ENCODE measurements around the gene SMURF1.
"Not testable (repeated sequence)": the region's sequence is repeated elsewhere in the genome, so short reads cannot be mapped to it uniquely, and the experiment has no call there.

The SMURF1 gene

DNA sequence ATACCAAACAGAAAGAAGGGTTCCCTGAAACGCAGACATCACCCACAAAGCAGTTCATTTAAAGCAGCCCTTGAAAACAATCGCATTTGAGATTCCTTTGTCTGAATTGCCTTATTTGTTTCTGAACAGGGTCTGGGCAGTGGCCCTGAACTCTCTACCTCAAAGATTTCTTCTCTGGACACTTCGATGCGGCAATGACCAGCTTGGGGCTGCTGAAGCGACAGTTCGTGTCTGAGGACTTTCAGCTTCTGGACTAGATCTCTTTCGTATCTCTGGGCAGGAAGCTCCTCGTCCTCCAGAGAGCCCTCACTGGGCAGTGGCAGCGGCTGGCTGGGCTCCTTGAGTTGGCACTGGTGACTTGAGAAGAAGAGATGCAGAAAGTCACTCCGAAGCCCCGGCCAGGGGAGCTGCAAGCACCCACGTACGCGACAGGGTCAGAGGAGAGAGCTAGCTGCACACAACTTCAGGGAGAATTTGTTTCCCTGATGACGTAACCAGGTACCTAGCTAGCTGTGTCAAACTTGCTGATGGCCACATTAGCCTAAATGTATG lies 96.3 kb downstream of the SMURF1 start:
- DNase-seq (ENCODE audit: low read depth), result no peak

DNA sequence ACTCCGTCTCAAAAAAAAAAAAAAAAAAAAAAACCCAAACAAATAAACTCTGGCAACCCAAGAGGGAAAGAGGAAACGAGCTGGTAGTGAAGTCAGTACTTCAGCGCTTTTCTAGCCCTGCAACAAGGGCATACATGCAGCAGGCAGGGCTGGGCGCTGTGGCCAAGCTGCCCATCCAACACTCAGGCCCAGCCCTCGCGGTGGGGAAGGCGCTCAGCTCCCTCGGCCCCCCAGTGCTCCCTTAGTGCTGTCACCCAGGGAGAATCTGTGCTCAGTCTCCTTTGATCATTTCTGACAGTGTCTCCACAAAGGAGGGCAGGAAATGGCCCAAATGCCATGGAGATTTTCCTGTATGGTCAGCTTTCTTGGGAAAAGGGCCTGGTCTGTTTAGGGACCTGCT lies 97.2 kb downstream of the SMURF1 start:
- DNase-seq (ENCODE audit: low read depth), result no peak

DNA sequence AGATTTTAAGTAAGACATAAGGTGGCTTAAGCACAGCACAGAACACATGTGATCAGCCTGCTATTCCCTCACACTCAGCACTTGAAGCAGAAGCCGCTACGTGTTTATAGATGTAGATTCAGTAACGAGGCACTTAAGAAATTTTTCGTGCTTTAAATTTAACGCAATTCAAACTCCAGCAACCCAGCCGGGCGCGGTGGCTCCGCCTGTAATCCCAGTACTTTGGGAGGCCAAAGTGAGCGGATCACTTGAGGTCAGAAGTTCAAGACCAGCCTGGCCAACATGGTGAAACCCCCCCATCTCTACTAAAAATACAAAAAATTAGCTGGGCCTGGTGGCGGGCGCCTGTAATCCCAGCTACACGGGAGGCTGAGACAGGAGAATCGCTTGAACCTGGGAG lies 97.6 kb downstream of the SMURF1 start:
- DNase-seq (ENCODE audit: low read depth), result not testable (repeated sequence)

DNA sequence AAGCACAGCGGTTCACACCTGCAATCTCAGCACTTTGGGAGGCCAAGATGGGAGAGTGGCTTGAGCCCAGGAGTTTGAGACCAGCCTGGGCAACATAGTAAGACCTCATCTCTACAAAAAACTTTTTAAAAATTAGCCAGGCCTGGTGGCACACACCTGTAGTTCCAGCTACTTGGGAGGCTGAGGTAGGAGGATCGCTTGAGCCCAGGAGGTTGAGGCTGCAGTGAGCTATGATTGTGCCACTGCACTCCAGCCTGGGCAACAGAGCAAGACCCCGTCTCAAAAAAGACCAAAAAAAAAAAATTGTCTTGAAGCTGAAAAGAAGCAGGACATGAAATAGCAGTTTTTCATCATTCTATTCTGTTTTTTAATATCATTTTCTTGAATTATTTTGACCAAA lies 99.0 kb downstream of the SMURF1 start:
- DNase-seq (ENCODE audit: low read depth), result not testable (repeated sequence)

DNA sequence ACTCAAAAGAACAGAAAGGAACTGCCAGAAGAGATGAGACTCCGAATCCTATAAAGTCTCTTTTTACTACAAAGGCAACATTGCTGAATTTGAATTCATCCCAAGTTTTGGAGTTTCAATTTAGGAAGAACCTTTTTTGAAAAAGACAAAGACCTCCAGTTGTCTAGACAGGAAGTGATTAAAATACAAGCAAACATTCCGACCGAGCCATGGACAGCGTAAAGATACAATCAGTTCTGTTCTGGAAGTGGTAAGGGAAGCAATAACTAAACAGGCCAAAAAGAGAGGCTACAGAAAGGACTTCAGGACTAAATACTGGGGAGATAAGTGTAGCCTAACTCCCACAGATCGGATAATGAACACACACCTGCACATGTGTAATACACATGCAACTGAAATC lies 101.0 kb downstream of the SMURF1 start:
- no peak for DNase-seq (ENCODE audit: low read depth)

DNA sequence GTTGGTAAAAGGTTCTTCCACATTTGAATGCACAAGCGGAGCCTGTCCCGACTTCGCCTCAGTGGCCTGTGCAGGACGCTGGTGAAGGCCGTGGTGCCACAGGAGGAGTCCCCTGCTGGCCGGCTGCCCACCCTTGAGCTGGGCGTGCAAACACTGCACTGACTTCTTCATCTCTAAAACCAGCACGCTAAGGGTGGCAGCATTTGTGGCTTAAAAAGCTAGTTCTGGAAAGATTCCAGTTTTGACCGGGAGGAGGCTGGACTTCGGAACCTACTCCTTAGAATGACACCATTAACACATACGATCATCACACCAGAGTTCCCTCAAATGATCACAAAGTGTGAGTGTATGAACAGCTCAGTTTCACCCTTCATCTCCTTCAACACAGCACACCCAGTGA lies 102.4 kb downstream of the SMURF1 start:
- no peak for DNase-seq (ENCODE audit: low read depth)

DNA sequence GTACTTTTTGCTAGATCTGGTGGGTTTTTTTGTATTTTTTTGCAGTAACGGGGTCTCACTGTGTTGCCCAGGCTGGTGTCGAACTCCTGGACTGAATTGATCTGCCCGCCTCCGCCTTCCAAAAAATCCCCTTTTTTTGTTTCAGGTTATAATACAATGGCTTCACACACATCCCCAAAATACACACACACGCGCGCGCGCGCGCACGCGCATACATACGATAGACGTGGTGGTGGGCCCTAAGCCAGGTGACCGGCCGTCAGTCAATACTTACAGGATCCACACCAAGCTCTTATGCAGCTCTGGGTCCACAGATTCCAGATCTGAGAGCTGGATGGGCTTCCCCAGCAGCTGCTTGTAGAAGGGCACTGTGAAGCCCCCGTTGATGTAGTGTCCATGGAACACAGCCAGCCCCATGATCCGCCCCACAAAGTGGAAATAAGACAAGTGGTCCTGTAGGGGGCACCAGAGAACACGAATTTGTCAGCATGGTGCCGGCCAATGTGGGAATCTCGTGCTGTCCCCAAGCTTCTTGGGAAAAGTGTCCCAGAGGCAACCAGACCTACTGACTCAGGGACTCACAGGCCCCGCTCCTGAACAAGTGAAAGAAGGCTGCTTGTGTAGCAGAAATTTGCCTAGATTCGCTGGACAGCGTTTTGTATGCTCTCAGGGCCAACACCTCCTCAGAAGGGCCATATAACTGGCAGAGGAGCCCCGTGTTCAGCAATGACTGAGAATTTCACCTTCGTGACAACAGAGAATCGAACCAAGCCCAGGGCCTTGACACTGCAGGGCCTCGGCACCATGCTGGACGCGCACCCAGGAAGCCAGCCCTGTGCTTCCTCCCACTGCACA lies 103.6 kb downstream of the SMURF1 start:
- DNase-seq (ENCODE audit: low read depth), result peak; percentile 77

DNA sequence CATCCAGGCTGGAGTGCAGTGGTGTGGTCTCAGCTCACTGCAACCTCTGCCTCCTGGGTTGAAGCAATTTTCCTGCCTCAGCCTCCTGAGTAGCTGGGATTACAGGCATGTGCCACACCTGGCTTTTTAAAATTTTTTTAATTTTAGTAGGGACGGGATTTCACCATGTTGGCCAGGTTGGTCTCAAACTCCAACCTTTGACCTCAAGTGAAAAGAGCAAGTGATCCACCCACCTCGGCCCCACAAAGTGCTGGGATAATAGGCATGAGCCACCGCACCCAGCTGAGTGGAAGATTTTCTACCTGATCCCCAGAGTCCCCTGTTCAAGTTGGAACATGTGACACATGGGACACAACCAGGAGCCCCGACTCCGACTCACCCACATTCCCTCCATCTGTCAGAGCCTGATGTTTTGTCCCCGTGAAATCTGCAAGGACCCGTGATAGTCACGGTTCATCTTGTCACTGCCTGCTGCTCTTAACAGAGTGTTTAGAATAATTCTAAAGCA lies 104.5 kb downstream of the SMURF1 start:
- DNase-seq (ENCODE audit: low read depth), result no peak

DNA sequence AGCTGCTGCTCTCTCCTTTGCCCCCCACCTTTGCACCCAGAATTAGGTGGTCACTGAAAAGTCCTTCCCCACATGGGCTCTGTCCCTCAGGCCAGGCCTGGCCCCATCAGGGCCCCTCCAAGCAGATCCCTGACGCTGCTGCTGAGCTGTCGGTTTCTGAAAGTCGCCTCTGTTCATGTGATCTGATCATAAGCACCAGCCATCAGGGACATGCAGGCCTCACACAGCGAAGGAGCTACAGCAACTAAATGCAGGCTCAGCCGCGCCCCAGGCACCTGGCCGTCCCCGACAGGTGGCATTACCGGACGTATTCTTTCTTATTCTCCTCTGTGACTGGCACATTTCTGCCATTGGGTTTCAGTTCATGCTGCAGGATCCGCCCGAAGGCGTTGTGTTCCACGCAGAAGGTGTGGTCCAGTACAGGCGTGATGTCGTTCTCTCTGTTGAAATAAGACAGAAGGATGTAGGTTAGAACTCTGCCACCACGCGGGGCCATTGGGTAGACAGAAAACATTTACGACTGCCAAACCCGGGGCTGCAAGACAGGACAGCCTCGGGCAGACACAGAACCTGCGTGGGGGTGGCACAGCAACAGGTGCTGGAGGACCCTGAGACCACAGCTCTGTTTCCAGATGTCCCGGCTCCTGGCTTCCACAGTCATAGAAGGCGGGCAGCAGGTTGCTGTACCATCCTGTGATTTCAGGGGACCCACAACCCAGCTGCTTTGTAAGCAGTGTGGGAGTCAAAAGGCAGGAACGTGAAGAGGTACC lies 105.6 kb downstream of the SMURF1 start:
- no peak for DNase-seq (ENCODE audit: low read depth)

DNA sequence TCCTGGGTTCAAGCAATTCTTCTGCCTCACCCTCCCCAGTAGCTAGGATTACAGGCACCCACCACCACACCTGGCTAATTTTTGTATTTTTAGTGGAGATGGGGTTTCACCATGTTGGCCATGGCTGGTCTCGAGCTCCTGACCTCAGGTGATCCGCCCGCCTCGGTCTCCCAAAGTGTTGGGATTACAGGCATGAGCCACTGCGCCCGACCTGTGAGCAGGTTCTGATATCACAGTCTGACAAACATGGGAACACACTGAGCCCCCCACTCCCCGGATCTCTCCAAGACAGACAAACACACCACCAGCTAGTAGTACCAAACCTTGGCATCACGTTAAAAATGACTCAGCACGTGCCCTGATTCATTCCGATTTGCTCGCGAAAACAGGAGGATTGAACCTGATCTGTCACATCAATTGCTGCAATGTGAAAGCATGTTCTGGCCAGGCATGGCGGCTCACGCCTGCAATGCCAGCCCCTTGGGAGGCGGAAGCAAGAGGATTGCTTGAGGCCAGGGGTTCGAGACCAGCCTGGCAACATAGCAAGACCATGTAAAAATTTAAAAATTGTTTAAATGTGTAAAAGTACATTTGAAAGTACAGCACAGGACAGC lies 106.5 kb downstream of the SMURF1 start:
- DNase-seq (ENCODE audit: low read depth), result no peak

DNA sequence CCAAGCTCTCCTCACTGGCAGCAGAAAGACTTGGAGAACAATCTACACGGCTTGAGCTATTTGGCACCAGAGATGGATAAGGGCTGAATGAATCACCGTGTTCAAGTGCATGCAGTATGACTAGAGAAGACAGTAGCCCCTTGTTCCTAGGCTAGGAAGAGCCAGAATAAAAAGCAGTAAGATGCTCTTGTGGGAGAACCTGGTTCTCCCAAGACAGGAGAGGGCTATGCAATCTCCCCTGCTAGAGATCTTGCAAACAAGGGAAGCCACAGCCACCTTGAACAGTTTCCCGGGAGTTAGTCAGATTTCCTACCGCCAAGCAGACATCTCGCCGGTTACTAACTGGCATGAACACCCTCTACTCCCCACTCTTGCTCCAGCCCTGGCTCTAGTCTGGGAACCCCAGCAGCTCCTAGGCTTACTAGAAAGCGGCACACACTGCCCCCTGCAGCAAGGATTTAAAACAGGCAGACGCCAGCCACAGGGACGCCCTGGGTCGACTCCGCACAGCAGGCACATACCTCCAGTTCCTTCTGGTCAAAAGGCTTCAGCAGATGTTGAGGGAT lies 107.3 kb downstream of the SMURF1 start:
- peak; percentile 43 for DNase-seq (ENCODE audit: low read depth)

DNA sequence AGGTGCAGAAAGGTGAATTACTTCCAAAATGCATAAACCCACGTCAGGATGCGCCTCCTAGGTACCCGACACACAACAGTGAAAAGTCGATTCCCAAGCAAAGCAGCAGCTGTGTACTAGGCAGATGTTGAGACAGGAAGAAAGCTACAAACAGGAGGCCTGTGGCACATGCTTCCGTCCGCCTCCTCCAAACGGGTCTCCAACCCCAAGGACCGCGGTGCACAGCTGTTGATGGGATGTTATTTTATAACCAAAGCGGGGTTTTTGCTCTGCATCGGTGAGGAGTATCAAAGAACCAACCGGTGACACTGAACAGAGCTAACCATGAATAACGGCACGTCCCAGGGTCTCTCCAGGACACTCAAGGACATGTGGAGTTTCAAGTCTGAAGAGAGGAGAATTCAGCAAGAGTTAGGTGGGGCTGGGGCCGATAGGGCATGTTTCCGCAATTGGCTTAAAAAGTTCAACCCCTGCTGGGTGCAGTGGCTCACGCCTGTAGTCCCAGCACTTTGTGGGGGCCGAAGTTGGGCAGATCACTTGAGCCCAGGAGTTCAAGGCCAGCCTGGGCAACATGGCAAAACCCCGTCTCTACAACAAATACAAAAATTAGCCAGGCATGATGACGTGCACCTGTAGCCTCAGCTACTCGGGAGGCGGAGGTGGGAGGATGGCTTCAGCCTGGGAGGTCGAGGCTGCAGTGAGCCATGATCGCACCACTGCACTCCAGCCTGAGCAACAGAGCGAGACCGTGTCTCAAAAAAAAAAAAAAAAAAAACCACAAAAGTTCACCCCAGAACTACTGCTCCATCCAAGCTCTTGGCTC lies 108.0 kb downstream of the SMURF1 start:
- DNase-seq (ENCODE audit: low read depth), result no peak

DNA sequence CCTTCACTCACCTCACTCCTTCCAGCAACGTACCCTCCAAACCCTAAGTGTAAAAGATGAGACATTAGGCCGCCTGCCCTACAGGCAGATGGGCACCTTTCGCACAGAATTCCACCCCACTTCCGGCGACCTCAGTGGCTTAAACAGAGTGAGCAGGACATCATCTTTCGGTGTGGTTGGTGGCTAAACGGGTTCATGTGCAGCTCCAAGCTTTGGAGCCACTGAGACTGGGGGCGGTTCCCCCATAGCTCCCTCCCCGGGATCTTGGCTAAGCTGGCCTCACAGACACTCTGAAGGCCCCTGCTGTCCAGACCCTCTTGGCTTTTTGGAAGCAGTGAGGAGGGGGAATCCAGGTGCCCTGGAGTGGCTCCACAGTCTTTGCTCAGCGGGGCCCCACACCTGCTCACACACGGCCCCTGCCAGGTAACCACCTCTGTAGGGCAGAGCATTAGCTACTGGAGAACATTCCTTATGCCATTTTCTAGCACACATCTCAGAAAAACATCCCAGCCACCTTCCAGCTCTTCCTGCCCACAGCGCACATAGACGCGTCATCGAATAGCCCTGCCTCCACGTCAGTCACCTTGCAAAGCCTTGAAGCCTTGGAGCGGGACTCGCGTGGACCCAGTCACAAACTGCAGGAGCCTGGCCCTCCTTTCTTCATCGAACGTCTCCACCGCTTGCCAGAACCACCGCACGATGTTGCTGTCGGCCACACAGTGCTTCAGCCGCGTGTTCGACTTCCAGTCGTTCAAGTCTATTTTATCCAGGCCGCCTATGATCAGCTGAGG lies 108.8 kb downstream of the SMURF1 start:
- no peak for DNase-seq (ENCODE audit: low read depth)

DNA sequence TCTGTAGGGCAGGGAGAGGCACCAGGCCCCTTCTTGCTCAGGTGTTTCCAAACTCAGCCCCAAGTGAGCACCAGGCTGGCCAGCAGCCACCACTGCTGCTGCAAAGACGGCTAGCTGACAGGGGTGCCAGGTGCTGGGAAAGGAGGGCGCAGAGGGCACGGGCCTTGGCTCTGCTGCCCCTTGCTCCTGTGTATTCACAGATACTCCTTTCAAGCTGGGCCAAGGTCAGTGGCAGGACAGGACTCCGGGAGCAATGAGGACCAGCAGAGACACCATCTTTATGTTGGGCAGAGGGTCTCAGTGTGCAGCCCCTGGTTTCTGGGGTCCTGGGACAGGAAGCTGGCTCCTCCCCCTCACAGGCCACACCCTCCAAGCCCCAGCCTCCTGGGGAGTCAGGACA lies 110.1 kb downstream of the SMURF1 start:
- no peak for DNase-seq (ENCODE audit: low read depth)

DNA sequence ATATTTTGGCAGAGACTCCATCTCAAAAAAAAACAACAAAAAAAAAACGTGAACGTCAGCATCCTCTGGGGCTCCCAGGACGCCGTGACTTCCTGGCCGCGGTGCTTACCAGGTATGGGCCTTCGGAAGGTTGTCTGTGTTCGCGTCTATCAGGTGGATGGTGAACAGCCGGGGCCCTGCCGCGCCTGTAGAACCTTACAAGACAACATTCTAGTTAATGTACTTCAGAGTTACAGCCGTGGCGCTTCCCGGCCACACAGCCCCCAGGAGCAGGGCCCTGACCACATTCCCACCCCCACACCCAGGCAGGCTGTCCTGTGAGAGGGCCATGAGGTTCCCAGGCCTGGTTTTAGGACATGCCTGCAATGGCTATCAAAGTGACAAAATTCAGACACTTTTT lies 111.0 kb downstream of the SMURF1 start:
- no peak for DNase-seq (ENCODE audit: low read depth)

DNA sequence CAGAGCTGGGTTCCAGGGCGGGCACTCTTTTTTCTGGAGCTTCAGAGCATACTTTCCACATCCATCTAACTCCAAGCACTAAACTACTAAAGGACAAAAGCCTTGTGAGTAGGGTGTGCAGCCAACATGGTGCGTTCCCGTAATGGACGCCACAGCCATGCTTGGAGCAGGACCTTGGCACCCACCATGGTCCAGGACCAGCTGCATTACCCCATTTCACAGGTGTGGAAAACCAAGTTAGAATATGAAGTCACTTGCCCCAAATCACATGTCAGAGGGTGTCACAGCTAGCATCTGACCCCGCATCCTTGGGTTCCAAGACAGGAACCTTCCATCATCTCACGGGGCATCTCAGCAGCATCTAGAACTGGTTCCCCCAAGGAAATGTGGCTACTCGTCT lies 112.4 kb downstream of the SMURF1 start:
- no peak for DNase-seq (ENCODE audit: low read depth)

DNA sequence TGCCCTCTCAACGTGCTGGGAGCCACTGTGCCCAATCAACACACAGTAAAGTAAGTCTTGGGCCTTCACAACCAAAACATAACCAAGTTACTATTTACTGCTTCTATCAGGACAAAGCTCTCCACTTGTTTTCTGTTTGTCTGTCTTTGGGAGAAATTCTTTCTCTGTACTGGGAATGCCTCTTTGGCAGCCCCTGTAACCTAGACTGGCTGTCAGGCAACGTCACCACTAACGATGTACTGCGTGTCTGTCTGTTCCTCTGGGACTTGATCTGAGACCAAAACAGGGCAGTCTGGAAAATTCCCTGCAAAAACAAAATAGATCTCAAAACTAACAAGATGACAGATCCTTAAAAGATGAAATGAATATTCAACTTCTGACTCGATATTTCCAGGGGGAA lies 113.0 kb downstream of the SMURF1 start:
- peak; percentile 70 for DNase-seq (ENCODE audit: low read depth)

DNA sequence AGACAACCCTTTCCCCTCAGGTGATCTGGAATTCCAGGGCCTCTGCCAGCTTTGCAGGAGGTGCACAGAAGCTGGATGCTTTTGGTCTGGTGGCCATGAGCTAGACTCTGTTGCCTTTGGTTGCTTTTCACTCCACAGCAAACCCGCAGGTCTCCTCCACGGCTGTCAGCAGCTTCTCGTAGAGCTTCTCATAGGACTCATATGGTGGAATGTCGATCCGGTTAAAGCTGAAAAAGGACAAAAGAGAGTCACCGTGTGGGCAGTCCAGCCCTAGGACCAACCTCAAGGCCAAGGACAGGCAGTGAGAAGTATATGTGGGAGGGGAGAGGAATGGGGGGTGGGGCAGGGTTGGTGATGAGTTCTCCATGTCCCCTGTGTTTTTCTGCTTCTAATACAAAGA lies 113.5 kb downstream of the SMURF1 start:
- no peak for DNase-seq (ENCODE audit: low read depth)

DNA sequence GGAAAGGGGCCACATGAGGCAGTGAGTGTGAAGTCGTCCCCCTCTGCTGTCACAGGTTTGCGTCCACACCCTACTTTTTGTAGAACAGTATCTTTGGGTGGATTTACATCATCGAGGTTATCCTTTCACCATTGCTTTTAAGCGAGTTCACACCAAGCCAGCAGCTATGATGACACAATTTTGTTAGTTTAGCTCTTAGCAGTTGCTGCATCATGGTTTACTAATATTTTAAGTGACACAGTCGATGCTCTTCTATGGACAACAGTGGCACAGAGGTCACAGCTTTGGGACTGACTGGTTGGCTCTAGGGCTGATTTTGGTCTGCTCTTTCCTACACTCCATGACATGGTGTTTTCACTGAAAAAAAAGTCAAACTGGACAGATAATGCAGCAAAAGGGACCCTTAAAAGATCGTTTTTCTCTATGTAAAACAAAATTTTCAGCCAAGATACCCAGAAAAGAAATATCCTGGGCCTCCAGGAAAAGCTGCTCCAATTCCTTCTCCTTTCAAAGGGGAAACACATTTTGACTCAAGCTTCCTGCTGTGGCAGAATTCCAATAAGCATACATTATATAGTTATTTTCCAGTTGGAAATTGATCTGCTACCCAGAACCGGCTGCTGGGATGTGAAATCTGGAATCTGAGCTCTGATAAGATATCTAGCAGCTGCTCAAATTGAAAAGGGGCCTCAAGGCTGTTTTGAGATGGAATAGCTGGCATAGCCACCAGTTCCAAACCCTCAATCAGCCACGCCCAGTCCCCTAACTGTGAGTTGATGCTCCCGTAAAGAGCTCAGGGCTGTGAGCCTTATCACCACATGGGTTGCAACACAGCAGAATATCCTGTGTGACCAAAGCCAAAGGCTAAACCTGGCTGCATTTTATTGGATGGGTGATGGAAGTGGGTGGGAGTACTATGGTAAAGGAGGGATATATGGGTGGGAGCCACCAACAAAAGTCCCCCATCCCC lies 114.2 kb downstream of the SMURF1 start:
- no peak for DNase-seq (ENCODE audit: low read depth)

Data from stromal cell of bone marrow (primary cell).